GM21367 (cell line): Measurements from ENCODE around the gene ZBED1.
"Not testable (repeated sequence)": the region's sequence is repeated elsewhere in the genome, so short reads cannot be mapped to it uniquely, and the experiment has no call there.

Experiments
- ATAC-seq: cut with Tn5 transposase; IDR thresholded peaks from one replicate; pipeline ENCODE4 v1.9.1; 2021; ENCODE audit not compliant: unreplicated experiment

ZBED1 gene

DNA sequence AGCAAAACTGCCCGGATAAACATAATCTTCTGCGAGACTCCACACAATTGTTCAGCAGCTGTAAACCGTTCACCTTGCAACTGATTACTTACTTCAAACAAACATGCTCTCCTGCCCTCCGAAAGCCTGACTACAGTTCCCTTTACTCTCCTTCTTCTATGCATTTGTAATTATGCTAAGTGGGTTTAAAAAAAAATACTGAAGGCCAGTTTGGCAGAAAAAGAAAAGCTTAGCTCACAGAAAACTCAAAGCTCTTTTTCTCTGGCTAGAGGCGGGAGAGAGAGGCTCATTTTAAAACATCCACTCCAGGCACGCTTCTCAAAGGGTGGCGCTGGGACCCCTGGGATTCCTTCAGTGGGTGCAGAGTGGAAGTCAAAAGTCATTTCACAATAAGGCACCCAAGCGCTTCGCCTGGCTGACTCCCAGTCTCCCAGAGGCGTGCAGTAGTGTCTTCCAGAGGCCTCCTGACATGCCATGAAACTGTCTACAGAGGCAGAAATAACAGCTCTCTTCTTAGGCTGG, 1.9 kb downstream of the ZBED1 start:
- ATAC-seq, result no peak

DNA sequence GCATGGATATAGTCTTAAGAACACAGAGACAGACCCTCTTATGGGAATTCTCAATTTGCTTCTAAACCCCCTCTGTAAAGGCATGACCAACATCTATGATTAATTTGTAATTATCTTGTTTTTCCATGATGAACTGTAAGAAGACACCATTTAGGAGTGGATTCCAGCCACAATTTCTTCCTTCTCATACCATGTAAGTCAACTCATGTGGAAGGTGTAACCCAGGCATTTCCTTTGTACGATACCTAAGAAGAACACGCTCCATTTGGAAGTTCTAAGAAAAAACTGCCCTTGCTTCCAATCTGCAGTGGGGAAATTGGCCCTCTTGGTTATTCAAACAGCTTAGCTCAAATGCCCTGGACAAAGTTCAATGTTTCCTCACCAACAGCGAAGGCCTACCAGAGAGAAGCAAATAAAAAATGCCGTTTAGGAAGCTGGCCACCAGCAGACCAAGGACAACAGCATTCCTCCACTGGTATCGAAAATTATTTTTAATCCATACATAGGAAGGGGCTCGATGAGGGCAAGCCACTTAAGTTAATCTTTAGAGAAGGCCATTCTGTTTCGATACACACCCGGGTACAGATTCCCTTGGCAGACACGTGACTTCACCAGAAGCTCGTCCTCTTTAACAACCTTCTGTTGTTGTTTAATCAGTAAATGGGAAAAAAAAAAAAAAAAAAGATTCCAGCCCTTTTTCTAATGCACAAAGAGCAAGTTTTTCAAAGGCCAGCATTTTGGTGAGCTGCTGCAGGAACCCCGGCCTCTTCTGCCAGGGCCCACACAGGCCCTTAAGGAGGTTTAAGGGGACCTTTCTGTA, 2.6 kb downstream of the ZBED1 start:
- ATAC-seq, result no peak

DNA sequence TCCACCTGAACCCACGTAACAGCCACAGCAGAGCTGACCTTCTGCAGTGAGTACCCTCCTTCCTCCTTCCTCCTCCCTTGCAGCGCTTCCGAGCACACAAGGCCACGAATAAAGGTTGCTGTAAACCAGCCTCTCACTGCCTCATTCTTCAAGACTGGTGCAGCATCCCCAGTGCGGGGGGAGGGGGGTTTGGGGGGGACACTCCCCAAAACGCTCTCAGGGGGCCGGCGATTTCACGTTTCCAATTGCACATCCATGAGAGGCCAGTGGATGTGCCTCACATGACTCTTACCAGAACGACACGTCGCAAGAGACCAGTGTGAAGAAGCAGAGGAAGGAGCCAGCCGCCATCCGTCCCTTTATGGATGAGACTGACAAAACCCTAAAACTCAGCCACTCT, 5.2 kb downstream of the ZBED1 start:
- no peak for ATAC-seq

DNA sequence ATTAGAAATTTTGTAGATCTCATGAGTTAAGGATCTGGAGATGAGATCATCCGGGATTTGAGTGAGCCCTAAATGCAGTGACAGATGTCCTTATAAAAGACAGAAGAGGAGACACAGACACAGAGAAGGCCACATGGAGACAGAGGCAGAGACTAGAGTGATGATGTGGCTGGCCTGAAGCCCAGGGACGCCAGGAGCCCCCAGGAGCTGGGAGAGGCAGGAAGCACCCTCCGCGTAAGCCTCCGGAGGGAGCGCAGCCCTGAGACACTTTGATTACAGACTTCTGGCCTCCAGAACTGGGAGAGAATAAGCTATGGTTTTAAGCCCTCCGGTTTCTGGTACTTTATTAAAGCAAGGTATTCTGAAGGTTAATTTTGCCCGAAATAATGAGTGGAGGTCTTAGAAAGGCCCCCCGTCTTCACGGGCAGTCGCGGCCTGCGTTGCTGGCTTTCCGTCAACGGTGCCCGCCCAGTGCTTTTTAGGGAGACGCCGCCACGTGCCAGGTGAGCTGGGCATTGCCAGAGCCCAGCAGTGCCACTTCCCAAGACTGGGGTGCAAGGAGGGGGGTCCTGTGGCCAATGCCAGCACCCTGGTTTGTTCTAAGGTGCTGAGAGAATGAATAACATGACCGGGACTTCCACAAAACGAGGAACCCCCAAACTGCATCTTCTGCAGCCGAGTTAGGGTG, 8.1 kb downstream of the ZBED1 start:
- no peak for ATAC-seq

DNA sequence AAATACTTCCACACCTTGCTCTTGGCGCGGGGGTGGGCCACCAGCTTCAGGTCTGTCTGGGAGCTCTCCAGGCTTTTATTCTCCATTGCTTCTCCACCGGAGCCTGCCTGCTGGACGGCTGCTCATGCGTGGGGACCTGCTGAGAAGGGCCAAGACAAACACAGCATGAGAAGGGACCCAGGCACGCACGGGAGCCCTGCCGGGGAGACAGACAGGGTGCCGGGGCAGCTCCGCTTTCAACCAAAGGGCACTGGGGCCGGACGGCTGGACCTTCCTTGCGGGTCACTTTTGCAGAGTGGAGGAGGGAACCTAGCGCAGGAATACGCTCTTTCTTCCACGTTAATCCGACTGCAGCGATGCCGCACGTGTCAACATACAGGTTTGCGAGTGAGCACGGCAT, 10.1 kb downstream of the ZBED1 start:
- ATAC-seq, result no peak

DNA sequence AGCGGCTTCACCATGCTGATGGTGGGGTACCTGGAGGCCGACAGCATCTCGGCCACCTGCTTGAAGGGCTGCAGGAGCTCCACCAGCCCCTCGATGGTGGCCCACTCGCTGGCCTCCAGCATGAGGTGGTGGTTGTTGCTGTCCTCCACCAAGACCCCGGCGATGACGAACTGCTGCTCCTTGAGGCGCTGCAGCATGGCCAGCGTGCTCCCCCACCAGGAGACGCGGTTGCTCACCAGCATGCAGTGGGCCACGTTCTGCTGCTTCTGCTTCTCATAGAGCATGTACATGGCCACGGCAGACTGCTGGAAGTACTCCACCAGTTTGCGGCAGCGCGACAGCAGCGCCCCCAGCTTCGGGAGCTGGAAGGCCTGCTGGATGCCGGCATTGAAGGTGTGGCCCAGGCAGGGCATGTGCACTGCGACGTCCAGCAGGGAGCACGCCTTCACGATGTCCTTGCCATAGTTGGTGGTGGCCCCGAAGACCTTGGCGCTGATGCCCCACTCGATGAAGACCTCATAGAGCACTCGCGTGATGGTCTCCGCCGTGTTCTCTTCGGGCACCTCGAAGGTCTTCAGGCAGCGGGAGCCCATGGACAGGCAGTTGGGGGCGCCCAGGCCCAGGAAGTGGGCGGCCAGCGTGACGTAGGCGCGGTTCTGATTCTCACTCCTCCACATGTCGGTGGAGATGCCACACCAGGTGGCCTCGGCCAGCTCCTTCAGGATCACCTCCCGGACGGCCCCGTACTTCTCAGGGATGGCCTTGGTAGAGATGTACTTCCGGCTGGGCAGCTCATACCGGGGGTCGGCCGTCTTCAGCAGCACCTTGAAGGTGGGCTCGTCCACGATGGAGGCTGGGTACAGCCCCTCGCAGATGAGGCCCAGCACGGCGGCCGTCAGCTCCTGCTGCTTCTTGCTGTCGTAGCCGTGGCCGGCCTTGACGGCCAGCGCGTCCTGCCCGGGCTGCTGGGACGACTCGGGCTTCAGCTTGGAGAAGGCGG, 11.0 kb downstream of the ZBED1 start:
- ATAC-seq, result no peak

DNA sequence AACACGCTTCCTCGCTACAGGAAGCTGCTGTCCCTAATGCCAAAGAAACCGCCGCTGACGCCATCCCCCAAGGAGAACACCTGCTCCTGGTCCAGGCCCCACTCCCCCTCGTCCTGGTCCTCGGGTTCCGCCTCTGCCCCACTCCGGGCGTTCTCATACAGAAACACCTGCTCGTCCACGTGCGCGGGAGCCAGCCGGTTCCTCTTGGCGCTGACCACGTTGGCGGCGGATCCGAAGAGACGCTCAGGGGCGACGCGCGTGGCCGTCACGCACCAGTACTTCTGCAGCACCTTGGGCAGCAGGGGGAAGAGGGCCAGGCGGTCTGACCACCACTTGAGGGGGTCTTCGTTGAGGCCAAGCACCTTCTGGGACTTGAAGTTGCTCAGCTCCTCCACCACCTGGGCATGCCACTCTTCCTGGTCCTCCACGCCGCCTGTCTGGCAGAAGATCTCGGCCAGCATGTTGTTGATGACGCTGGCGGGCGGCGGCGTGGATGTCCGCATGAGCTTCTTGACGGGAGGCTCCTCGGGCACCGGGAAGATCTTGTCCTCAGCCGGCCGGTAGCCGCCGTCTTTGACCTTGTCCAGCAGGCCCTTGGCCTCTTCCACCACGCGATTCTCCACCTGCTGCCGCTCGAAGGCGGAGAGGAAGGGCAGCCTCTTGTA, 12.0 kb downstream of the ZBED1 start:
- ATAC-seq, result no peak

DNA sequence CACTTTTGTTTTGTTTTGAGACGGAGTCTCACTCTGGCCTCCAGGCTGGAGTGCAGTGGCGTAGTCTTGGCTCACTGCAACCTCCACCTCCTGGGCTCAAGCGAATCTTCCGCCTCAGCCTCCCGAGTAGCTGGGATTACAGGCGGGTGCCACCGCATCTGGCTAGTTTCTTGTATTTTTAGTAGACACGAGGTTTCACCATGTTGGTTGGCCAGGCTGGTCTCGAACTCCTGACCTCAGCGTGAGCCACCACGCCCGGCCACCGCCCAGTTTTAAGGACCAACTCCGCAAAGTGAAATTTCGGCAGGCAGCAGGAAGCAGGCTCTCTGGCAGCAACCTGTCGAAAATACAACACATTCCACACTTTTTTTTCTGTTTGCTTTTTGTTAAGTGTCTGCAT, 13.4 kb downstream of the ZBED1 start:
- ATAC-seq, result no peak

DNA sequence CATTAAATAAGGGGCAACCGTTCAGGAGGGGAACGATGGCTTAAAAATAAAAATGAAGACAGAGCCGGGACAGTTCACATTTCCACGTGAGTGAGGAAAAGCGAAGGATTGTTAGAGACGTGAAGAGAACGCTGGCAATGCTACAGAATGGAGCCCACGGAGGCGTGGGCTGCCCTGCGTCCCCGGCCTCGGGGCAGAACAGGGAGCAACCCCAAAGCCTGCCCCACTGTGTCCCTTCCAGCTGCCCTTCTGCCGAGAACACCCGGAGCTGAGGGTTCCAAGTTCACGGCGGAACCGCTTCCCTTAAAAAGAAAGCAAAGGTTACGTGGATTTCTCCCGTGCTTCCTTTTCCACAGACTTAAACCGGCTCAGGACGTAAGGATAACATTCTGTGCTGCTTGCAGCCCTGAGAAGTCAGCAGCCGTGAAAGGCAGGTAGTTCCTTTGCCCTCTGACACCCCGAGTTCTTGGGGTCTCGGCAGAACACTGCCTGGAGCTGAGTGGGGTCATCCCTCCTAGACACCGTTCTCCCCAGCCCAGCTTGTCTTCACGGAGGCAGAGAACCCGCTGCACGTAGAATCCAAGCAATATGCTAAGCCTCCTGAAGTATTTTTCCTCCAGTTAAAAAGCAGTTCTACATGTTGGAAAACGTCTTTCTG, 14.2 kb downstream of the ZBED1 start:
- no peak for ATAC-seq

DNA sequence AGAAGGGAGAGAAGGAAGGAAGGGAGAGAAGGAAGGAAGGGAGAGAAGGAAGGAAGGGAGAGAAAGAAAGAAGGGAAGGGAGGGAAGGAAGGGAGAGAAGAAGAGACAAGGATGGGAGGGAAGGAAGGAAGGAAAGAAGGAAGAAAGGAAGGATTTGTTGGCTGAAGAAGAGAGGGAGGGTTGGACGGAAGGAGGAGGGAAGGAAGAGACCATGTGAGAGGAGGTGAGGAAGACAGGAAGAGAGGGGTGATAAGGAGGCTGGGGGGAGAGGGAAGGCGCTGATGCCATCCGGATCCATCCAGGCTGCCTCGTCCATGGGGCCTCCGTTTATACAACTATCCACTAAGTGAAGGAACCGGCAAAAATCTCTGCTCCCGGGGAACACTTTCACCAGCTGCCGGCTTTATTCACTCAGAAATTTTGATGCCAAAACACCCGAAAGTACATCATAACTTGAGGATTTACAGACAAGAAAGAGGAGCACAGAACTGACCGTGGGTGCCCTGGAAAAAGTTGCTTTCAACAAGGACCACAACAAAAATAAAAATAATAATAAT, 14.9 kb downstream of the ZBED1 start:
- no peak for ATAC-seq

DNA sequence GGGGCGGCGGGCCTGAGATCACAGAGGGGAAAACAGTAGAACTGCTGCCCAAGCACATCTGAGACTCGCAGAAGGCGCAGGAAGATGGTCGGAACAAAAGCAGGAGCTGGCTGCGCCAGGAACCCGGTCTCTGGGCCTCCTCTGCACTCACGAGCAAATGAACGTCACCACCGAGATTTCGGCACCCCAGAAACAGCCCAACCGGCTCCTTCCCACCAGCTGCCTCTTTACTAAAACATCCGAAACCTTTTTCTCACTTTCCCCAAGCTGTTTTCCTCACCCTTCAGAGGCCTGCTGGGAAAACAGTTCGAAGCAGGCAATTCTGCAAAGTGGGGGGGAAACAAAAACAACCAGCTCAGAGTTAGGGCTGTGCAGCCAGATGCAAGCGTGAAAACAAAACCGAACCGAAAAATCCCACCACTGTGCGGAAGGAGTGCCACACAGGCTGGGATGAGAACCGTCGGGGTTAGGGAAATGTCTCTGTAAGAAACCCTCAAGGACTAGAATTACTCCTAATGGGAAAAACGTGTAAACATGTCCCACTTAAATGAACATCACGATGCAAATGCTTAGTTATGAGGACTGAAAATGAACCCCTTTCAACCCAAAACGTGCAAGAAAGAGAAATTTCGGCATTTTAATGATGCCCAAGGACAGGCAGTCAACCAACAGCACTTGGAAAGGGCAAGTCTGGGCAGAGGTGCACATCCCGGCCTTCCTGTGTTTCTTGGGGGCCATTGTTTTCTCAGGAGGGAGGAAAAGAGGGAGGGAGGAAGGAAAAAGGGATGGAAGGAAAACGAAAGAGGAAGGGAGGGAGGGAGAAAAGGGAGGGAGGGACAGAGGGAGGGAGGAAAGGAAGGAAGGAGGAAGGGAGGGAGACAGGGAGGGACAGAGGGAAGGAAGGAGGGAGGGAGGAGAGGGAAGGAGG, 15.8 kb downstream of the ZBED1 start:
- no peak for ATAC-seq

DNA sequence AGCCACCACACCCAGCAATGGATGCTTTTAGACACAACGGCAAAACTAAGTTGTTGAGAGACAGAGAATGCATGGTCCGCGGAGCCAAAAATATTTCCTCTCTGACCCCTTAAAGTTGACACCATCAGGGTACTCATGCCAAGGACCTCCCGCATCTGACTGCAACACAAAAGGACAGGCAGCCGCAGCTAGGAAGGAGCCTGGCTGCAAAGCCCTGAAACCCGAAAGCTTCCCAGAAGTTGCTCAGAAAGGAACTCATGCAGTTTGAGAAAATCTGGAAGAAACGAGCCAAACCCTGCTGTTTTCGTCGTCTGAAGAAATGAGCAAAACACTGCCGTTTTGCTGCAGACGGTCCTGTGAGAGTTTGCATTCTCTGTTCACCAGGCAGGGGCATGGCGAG, 16.5 kb downstream of the ZBED1 start:
- ATAC-seq, result no peak

DNA sequence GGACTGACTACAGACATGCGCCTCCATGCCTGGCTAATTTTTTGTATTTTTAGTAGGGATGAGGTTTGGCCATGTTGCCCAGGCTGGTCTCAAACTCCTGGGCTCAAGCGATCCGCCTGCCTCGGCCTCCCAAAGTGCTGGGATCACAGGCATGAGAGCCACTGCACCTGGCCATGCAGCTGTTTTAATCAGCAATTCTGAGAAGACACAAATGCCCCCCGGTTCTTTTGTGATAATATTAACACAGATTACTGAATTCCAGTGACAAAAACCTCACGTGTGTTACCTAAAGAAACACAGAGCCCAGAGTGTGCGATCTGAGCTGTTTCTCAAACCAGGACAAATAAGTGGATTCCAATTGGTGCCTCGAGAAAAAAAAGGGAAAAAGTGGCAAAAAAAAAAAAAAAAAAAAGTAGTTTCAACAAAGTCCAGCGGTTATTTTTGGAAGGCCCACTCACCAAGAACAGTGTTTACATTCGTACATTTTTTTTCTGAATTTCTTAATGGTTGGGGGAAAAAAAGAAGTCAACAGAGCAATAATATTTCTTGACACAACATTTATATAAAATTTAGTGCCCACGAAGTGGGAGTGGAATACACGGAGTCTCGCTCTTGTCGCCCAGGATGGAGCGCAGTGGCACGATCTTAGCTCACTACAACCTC, 17.2 kb downstream of the ZBED1 start:
- ATAC-seq, result no peak

DNA sequence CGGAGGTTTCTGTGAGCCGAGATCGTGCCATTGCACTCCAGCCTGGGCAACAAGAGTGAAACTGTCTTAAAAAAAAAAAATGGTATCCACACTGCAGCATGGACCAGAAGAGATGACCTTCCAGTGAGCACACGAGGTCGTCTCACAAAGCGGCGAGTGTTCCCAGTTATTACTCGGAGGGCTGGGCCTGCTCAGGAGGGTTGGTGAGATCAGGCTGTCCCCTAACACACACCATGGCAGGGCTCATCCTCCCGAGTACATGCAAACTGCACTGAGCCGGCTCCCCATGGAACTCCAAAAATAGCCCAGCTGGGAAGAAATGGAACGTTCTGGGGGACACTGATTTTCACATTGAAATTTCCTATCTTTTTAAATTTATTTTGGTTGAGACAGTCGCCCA, 19.2 kb downstream of the ZBED1 start:
- ATAC-seq, result not testable (repeated sequence)

DNA sequence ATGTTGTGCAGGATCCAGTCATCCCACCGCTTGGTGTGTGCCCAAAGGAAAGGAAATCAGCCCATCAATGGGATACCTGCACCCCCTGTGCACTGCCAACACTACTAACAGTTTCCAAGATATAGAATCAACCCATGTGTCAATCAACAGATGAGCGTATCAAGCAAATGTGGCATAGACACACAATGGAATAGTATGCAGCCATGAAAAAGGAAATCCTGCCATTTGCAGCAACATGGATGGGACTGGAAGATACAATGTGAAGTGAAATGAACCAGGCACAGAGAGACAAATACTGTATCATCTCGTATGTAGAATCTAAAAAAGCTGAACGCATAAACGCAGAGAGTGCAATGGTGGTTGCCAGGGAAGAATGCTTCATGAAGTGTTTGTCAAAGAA, 20.8 kb downstream of the ZBED1 start:
- not testable (repeated sequence) for ATAC-seq

DNA sequence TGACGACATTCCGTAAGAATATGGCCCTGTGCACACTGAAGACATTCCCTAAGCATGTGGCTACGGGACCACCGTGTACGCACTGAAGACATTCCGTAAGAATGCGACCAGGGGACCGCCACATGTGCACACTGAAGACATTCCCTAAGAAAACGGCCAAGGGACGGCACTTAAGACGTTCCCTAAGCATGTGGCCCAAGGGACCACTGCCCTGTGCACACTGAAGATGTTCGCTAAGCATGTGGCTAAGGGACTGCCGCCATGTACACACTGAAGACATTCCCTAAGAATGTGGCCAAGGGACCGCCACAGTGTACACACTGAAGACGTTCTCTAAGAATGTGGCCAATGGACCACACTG, 21.4 kb downstream of the ZBED1 start:
- no peak for ATAC-seq

DNA sequence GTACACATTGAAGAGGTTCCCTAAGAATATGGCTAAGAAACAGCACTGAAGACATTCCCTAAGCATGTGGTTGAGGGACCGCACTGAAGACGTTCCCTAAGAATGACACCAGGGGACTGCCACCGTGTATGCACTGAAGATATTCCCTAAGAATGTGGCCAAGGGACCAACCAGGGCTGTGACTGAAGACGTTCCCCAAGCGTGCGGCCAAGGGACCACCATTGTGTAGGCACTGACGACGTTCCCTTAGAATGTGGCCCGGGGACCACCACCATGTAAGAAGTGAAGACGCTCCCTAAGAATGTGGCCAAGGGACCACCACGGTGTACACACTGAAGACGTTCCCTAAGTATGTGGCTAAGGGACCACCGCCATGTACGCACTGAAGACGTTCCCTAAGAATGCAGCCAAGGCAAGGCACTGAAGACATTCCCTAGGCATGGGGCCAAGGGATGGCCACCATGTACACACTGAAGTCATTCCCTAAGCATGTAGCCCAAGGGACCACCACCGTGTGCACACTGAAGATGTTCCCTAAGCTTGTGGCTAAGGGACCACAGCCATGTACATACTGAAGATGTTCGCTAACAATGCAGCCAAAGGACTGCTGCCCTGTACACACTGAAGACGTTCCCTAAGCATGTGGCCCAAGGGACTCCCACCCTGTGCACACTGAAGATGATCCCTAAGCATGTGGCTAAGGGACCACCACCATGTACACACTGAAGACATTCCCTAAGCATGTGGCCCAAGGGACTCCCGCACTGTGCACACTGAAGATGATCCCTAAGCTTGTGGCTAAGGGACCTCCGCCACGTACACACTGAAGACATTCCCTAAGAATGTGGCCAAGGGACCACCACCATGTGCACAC, 22.0 kb downstream of the ZBED1 start:
- ATAC-seq, result no peak
